ENCODE measurements around the gene BORCS5. TPM values are rescaled to one million over a fixed set of nuclear protein-coding genes. Genes with fewer than 3 reads are reported as not detected.
"Not testable (repeated sequence)": the region's sequence is repeated elsewhere in the genome, so short reads cannot be mapped to it uniquely, and the experiment has no call there.

Gene BORCS5
- total RNA-seq, 2 donors from 2014 or later, result 26.1 to 43.8 TPM

GRCh38 chr12:12461923-12462315 lies 105.0 kb downstream of the BORCS5 start:
- peak overlapping the region; percentile 72 for H3K4me3 Mint-ChIP-seq
- peaks cover 47% of the 10 kb centered on the region for H3K36me3 Mint-ChIP-seq (ENCODE audit: low read depth)
- H3K27ac Mint-ChIP-seq, result peak overlapping the region; percentile 83
- no peaks in the 10 kb centered on the region for H3K9me3 Mint-ChIP-seq
- no peaks in the 10 kb centered on the region for H3K27me3 Mint-ChIP-seq
- H3K4me1 Mint-ChIP-seq, result peaks cover 57% of the 10 kb centered on the region
- ATAC-seq (replicated peaks), result peak; percentile 76

- no peaks in the 10 kb centered on the region for H3K27me3 Mint-ChIP-seq
- H3K27ac Mint-ChIP-seq, result peak overlapping the region; percentile 100
- H3K4me3 Mint-ChIP-seq, result peak overlapping the region; percentile 72
- H3K36me3 Mint-ChIP-seq (ENCODE audit: low read depth), result peaks cover 75% of the 10 kb centered on the region
- H3K4me1 Mint-ChIP-seq, result peaks cover 62% of the 10 kb centered on the region
- no peak for ATAC-seq (replicated peaks)
- H3K9me3 Mint-ChIP-seq, result no peaks in the 10 kb centered on the region
These were observed 108.6 kb downstream of the BORCS5 start for GRCh38 chr12:12465522-12465921.

- peaks cover 81% of the 10 kb centered on the region for H3K36me3 Mint-ChIP-seq (ENCODE audit: low read depth)
These were observed 109.3 kb downstream of the BORCS5 start for GRCh38 chr12:12466157-12466556.

GRCh38 chr12:12467264-12467663 lies 110.4 kb downstream of the BORCS5 start:
- H3K9me3 Mint-ChIP-seq, result no peaks in the 10 kb centered on the region
- peak; percentile 55 for ATAC-seq (replicated peaks)
- peaks cover 83% of the 10 kb centered on the region for H3K36me3 Mint-ChIP-seq (ENCODE audit: low read depth)
- peak overlapping the region; percentile 72 for H3K4me3 Mint-ChIP-seq
- H3K27ac Mint-ChIP-seq, result peak overlapping the region; percentile 100
- H3K4me1 Mint-ChIP-seq, result peaks cover 64% of the 10 kb centered on the region
- no peaks in the 10 kb centered on the region for H3K27me3 Mint-ChIP-seq

More at GRCh38 chr12:12466157-12466556, 109.3 kb downstream of the BORCS5 start:
- ATAC-seq (replicated peaks), result peak; percentile 50
- H3K27ac Mint-ChIP-seq, result peak overlapping the region; percentile 100
- H3K27me3 Mint-ChIP-seq, result no peaks in the 10 kb centered on the region
- H3K4me3 Mint-ChIP-seq, result peak overlapping the region; percentile 72
- peaks cover 65% of the 10 kb centered on the region for H3K4me1 Mint-ChIP-seq
- H3K9me3 Mint-ChIP-seq, result no peaks in the 10 kb centered on the region

- peaks cover 82% of the 10 kb centered on the region for H3K36me3 Mint-ChIP-seq (ENCODE audit: low read depth)
These were observed 110.9 kb downstream of the BORCS5 start for GRCh38 chr12:12467688-12468261.

GRCh38 chr12:12468575-12468974 lies 111.7 kb downstream of the BORCS5 start:
- H3K4me3 Mint-ChIP-seq, result peak overlapping the region; percentile 72
- peaks cover 66% of the 10 kb centered on the region for H3K4me1 Mint-ChIP-seq
- H3K27me3 Mint-ChIP-seq, result no peaks in the 10 kb centered on the region
- ATAC-seq (replicated peaks), result peak; percentile 19
- peaks cover 82% of the 10 kb centered on the region for H3K36me3 Mint-ChIP-seq (ENCODE audit: low read depth)
- peaks cover 5% of the 10 kb centered on the region for H3K9me3 Mint-ChIP-seq
- H3K27ac Mint-ChIP-seq, result peak overlapping the region; percentile 100

More at GRCh38 chr12:12467688-12468261, 110.9 kb downstream of the BORCS5 start:
- H3K27ac Mint-ChIP-seq, result peak overlapping the region; percentile 100
- peaks cover 63% of the 10 kb centered on the region for H3K4me1 Mint-ChIP-seq
- peak; percentile 63 for ATAC-seq (replicated peaks)
- H3K9me3 Mint-ChIP-seq, result no peaks in the 10 kb centered on the region
- H3K27me3 Mint-ChIP-seq, result no peaks in the 10 kb centered on the region
- H3K4me3 Mint-ChIP-seq, result peak overlapping the region; percentile 72

- ATAC-seq (replicated peaks), result no peak
- Mint-ChIP-seq H3K27ac (peak overlapping the region; percentile 100), H3K4me1 (peaks cover 68% of the 10 kb centered on the region), H3K4me3 (peak overlapping the region; percentile 72), H3K27me3 (no peaks in the 10 kb centered on the region), H3K36me3 (ENCODE audit: low read depth) (peaks cover 78% of the 10 kb centered on the region), H3K9me3 (peaks cover 5% of the 10 kb centered on the region)
These were observed 112.5 kb downstream of the BORCS5 start for GRCh38 chr12:12469386-12469785.

- ATAC-seq (replicated peaks), result no peak
- H3K9me3 Mint-ChIP-seq, result peaks cover 5% of the 10 kb centered on the region
- H3K27ac Mint-ChIP-seq, result peak overlapping the region; percentile 100
- H3K4me1 Mint-ChIP-seq, result peaks cover 69% of the 10 kb centered on the region
- H3K27me3 Mint-ChIP-seq, result no peaks in the 10 kb centered on the region
- H3K36me3 Mint-ChIP-seq (ENCODE audit: low read depth), result peaks cover 64% of the 10 kb centered on the region
- H3K4me3 Mint-ChIP-seq, result peak overlapping the region; percentile 72
These were observed 114.0 kb downstream of the BORCS5 start for GRCh38 chr12:12470751-12471306.

GRCh38 chr12:12471982-12472961 lies 115.4 kb downstream of the BORCS5 start:
- H3K9me3 Mint-ChIP-seq; H3K27me3 Mint-ChIP-seq; ATAC-seq (replicated peaks): not testable (repeated sequence)
- H3K36me3 Mint-ChIP-seq (ENCODE audit: low read depth), result peaks cover 50% of the 10 kb centered on the region
- peak overlapping the region; percentile 100 for H3K27ac Mint-ChIP-seq
- H3K4me3 Mint-ChIP-seq, result peak overlapping the region; percentile 72
- H3K4me1 Mint-ChIP-seq, result peaks cover 66% of the 10 kb centered on the region

- ATAC-seq (replicated peaks), result no peak
- no peaks in the 10 kb centered on the region for H3K27me3 Mint-ChIP-seq
- peaks cover 5% of the 10 kb centered on the region for H3K9me3 Mint-ChIP-seq
- peaks cover 40% of the 10 kb centered on the region for H3K36me3 Mint-ChIP-seq (ENCODE audit: low read depth)
- peak overlapping the region; percentile 85 for H3K4me3 Mint-ChIP-seq
- H3K4me1 Mint-ChIP-seq, result peaks cover 63% of the 10 kb centered on the region
- H3K27ac Mint-ChIP-seq, result peak overlapping the region; percentile 98
These were observed 116.3 kb downstream of the BORCS5 start for GRCh38 chr12:12473223-12473622.

- H3K4me3 Mint-ChIP-seq, result peak overlapping the region; percentile 85
- peak overlapping the region; percentile 98 for H3K27ac Mint-ChIP-seq
- peaks cover 64% of the 10 kb centered on the region for H3K4me1 Mint-ChIP-seq
- peaks cover 5% of the 10 kb centered on the region for H3K9me3 Mint-ChIP-seq
- H3K36me3 Mint-ChIP-seq (ENCODE audit: low read depth), result peaks cover 27% of the 10 kb centered on the region
- ATAC-seq (replicated peaks), result peak; percentile 62
- H3K27me3 Mint-ChIP-seq, result no peaks in the 10 kb centered on the region
These were observed 117.6 kb downstream of the BORCS5 start for GRCh38 chr12:12474471-12474928.

GRCh38 chr12:12474931-12475795 lies 118.3 kb downstream of the BORCS5 start:
- Mint-ChIP-seq H3K4me1 (peaks cover 70% of the 10 kb centered on the region), H3K9me3 (peaks cover 5% of the 10 kb centered on the region), H3K4me3 (peak overlapping the region; percentile 85), H3K27ac (peak overlapping the region; percentile 98), H3K27me3 (no peaks in the 10 kb centered on the region), H3K36me3 (ENCODE audit: low read depth) (peaks cover 21% of the 10 kb centered on the region)
- ATAC-seq (replicated peaks), result peak; percentile 84

- Mint-ChIP-seq H3K36me3 (ENCODE audit: low read depth) (peaks cover 2% of the 10 kb centered on the region), H3K4me1 (peaks cover 62% of the 10 kb centered on the region), H3K9me3 (peaks cover 5% of the 10 kb centered on the region), H3K27me3 (no peaks in the 10 kb centered on the region), H3K27ac (peak overlapping the region; percentile 98), H3K4me3 (peak overlapping the region; percentile 85)
- no peak for ATAC-seq (replicated peaks)
These were observed 120.1 kb downstream of the BORCS5 start for GRCh38 chr12:12476857-12477531.

Data from activated T-helper 17 cell treated with anti-CD3 and anti-CD28 coated beads, Interleukin-2, amount 50 U/mL, for 72 hours (primary cell).